ENCODE measurements around the gene KIRREL1. TPM values are rescaled to one million over a fixed set of nuclear protein-coding genes. Genes with fewer than 3 reads are reported as not detected.
"Not testable (repeated sequence)": the region's sequence is repeated elsewhere in the genome, so short reads cannot be mapped to it uniquely, and the experiment has no call there.

KIRREL1 gene
- total RNA-seq, 1 experiment from 2014 or later: 22.2 TPM

DNA sequence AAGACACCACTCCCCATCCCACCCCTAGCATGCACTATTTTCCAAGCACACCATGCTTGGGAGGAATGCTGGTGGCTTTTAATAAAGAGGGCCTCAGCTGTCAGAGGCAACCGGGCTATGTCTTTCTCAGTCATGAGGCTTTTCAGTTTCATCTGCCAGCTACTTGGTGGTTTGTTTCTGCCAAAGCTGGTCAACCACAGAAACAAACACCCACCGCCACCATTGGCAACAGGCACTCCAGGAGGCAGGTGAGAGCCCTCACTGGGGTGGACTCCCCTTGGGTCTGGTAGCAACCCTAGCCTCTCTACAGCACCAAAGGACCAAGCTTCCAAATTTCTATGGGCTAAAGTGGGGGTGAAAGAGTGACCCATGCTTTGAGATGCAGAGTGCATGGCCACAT lies 133.0 kb downstream of the KIRREL1 start:
- in situ Hi-C loops (cut with HindIII; ENCODE audit: low pct_unique_long_range_greater_than_20kb, low sequenced_read_pairs): no loop called here
- DNase-seq (ENCODE audit: low read depth, low spot score): no peak

DNA sequence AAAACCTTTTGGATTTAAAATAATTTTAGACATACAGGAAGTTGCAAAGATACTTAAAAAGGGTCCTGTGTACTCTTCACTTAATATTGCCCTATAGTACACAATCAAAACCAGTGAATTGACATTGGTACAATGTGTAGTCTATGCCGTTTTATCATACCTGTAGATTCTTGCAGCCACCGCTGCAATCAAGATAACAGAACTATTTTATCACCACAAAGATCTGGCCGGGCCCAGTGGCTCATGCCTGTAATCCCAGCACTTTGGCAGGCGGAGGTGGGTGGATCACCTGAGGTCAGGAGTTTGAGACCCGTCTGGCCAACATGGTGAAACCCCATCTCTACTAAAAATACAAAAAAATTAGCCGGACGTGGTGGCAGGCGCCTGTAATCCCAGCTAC lies 135.1 kb downstream of the KIRREL1 start:
- DNase-seq (ENCODE audit: low read depth, low spot score); in situ Hi-C loops (cut with HindIII; ENCODE audit: low pct_unique_long_range_greater_than_20kb, low sequenced_read_pairs): not testable (repeated sequence)

DNA sequence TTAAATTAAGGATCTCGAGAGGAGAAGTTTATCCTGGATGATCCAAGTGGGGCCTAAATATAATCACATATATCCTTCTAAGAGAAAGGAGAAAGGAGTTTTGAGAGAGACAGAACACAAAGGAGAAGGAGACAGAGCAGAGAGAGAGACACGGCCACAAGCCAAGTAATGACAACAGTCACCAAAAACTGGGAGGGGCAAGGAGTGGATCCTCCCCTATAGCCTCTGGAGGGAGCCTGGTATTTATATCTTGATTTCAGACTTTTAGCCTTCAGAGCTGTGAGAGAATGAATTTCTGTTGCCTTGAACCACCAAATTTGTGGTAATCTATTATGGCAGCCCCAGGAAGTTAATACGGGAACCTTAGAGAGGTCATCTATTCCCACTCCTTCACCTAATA lies 137.8 kb downstream of the KIRREL1 start:
- in situ Hi-C loops (cut with HindIII; ENCODE audit: low pct_unique_long_range_greater_than_20kb, low sequenced_read_pairs): no loop called here
- no peak for DNase-seq (ENCODE audit: low read depth, low spot score)

DNA sequence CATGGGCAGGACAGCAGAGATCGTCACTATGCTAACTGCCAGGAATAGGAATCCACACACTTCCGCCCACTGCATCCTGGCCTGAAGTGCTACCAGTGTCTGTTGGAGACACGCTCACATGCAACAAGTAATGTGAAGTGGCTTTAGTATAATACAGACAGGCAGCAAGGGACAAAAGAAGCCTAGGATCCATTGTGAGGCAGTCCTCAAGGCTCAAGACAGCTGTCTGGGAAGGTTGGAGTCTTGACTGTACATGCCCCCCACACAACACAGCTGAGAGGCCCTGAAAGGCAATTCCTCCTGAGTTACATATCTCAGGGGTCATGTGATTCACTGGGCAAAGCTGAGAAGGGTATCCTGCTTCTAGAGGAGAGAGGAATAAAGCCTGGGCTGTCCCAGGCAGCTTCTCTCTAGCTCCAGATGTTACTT lies 147.3 kb downstream of the KIRREL1 start:
- in situ Hi-C loops (cut with HindIII; ENCODE audit: low pct_unique_long_range_greater_than_20kb, low sequenced_read_pairs): no loop called here
- DNase-seq (ENCODE audit: low read depth, low spot score): no peak

DNA sequence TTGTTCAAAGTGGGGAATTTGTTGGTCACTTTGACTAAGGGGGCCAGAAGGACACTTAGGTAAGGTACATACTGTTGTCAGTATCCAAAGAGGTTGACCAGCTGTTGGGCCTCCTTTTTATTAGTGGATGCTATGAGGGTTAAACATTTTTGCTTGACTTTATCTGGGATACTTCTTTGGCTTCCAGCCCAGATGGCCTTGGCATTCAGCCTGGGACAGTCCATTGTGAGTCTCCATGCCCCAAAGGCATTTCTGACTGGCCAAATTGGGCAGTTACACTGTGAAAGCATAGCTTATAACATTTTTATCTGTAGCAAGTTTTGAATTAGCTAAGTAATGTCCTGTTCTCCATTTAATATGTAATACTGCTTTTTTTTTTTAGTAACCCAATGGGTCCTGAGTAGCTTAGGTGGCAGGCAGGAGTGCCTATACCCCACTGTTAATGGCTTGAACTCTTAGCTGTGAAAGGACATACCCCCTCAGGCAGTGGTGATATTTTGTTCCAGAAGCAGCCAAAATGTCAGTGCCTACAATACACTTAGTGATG lies 151.8 kb downstream of the KIRREL1 start:
- in situ Hi-C loops (cut with HindIII; ENCODE audit: low pct_unique_long_range_greater_than_20kb, low sequenced_read_pairs): no loop called here
- peak; percentile 73 for DNase-seq (ENCODE audit: low read depth, low spot score)

DNA sequence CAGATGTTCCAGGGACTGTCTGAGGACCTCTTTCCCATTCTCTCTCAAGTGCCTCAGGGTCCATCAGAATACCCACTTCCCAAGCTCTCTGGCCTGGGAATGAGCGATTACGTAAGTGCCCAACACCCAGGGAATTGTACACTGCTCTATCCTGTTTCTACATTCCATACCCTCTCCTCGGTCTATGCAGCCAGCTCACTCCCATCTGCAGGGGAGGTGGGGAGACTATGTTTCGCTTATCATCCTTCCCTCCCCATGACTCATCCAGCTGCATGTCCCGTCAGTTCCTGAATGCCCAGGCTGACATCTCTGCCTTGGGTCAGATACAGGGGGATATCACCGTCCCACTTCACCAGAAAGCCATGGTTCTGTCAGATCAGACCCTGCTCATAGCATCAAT lies 152.7 kb downstream of the KIRREL1 start:
- in situ Hi-C loops (cut with HindIII; ENCODE audit: low pct_unique_long_range_greater_than_20kb, low sequenced_read_pairs): no loop called here
- DNase-seq (ENCODE audit: low read depth, low spot score): no peak

DNA sequence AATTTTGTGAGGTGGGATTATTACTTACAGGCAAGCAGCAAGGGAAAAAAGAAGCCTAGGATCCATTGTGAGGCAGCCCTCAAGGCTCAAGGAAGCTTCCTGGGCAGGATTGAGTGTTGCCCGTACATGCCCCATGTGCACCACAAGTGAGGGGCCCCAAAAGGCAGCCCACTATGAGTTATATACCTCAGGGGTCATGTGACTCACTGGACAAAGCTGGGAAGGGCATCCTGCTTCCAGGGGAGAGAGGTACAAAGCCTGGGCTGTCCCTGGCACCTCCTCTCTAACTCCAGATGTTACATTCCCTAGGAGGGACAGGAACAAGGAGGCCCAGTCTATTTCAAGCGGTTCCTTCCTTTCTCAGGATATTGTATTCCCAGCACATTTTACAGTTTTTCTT lies 153.3 kb downstream of the KIRREL1 start:
- DNase-seq (ENCODE audit: low read depth, low spot score): no peak
- in situ Hi-C loops (cut with HindIII; ENCODE audit: low pct_unique_long_range_greater_than_20kb, low sequenced_read_pairs): no loop called here

DNA sequence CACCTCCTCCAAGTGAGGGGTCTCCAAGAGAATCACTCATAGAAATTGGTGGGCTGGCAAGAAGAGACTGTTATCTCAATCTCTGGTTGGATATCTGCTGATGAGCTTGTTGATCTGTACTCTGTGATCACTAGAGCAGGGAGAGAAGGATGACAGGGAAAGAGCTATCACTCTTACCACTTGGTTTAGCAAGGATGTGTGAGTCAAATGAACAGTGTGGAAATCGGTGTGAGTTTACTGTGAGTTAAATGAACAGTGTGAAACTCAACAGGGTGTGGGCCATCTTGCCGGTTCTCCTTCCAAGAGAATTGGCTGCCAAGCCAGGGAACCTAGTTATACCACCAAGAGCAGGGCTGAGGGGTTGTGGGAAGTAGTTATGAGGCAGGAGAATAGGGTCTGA lies 154.0 kb downstream of the KIRREL1 start:
- DNase-seq (ENCODE audit: low read depth, low spot score): no peak
- in situ Hi-C loops (cut with HindIII; ENCODE audit: low pct_unique_long_range_greater_than_20kb, low sequenced_read_pairs): no loop called here

DNA sequence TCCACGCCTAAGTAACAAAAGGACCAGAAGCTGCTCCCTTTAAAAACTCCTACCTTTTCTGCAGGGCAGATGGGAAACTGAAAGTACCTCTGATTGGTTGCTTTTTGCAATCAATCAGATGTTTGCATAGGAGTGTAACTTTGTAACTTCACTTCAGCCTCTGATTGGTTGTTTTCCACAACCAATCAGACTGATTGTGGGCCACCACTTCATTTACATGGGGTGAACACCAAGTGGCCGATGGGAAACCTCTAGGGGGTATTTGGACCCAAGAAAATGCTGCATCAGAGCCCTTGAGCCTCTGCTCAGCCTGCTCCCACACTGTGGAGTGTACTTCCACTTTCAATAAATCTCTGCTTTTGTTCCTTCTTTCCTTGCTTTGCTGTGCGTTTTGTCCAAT lies 154.4 kb downstream of the KIRREL1 start:
- in situ Hi-C loops (cut with HindIII; ENCODE audit: low pct_unique_long_range_greater_than_20kb, low sequenced_read_pairs): no loop called here
- no peak for DNase-seq (ENCODE audit: low read depth, low spot score)

DNA sequence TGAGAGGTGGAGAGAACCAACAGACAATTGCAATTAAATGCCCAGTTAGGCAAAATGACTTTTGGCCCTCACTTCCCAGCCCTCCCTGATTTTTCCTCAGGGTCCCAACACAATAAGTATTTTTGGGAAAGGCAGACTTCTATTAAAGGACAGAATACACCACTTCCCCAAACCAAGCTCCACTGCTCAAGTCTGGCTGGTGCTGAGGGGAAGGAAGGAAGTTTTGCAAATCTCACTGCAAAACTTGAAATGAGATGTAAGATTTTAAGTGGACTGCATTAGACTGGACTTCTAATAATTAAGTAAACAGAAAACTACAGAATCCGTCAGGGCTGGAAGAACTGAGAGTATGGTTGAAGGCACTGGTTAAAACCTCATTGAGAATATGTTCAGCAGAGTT lies 155.0 kb downstream of the KIRREL1 start:
- no peak for DNase-seq (ENCODE audit: low read depth, low spot score)
- in situ Hi-C loops (cut with HindIII; ENCODE audit: low pct_unique_long_range_greater_than_20kb, low sequenced_read_pairs): no loop called here

DNA sequence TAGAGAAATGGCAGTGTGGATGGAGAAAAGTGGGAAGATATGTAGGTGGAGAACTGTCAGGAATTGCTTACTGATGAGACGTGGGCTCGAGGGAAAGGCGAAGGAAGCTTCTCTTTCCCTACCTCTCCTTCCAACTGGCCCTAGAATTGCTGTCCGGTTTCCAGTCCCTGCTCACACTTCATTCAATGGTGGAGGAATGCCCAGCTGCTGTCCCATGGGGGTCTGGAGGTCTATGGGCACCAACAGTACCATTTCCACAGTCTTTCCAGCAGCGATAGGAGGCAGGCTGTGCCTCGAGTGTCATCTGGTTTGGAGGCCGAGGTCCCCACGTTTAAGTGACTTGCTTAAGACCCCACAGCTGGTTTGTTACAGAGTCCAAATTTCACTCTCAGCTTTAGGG lies 155.7 kb downstream of the KIRREL1 start:
- in situ Hi-C loops (cut with HindIII; ENCODE audit: low pct_unique_long_range_greater_than_20kb, low sequenced_read_pairs): no loop called here
- DNase-seq (ENCODE audit: low read depth, low spot score): no peak

Other genes with a start within 250 kb of the KIRREL1 start
- gene FCRL2, start 216.5 kb upstream of the KIRREL1 start, total RNA-seq (2014; rRNA removed; shearing (Covaris generic)): 0.03 TPM in 1 of 2 replicates, not detected in the other
- not detected in 2 replicates for gene FCRL1, start 173.5 kb upstream of the KIRREL1 start, total RNA-seq (2014; rRNA removed; shearing (Covaris generic))
- 0.61 and 1.3 TPM in 2 replicates for gene CD5L, start 151.8 kb upstream of the KIRREL1 start, total RNA-seq (2014; rRNA removed; shearing (Covaris generic))
- gene CD1D, start 187.2 kb downstream of the KIRREL1 start, total RNA-seq (2014; rRNA removed; shearing (Covaris generic)): not detected in 2 replicates

Measured in SK-MEL-5 (cell line).